Stimulated activated CD8-positive, alpha-beta memory T cell treated with anti-CD3 and anti-CD28 coated beads, Interleukin-12 subunit alpha, Interleukin-12 subunit beta, amount 100 ng/mL, for 1 hour (primary cell): ENCODE data around the gene ABR.
"Not testable (repeated sequence)": the region's sequence is repeated elsewhere in the genome, so short reads cannot be mapped to it uniquely, and the experiment has no call there.

Experiments used
- DNase-seq: peaks from one replicate; pipeline ENCODE4 v3.0.0-alpha.2; 2020; ENCODE audit warnings: low read depth

ABR gene

DNA sequence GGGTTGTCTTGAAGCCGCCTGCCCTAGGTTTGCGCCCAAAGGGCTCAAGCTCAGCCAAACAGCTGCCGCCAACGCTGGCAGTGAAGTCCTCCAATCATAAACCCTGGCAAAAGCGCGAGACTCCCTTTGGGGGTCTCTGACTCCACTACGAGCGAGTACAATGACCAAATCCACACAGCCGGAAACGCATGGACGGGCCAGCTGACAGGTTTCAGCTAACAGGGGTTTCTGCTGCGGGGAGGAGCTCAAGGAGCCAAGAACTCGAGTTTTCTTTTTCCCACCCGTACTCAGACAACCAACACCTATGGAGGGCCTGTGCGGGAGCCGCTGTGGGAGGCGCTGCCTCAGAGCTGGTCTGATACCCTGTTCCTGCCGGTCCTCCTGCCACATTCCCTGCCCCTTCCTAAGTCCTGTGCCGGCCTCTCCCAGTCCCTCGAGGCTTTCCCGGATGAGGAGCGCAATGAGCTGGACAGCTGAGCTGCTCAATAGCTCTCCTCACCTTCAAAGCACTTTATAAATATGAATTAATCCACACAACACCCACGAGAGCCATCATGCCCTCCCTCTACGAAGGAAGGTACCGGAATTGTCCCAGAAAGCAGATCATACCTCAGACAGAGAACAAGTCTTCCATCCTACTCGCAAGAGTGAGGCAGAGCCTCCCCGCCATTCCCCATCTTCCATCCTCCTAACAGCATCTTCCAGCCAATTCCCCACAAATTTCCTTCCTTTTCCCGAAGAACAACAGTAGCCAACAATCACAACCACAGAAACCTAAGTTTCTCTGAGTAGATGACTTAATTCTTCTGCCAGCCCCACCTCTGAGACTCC is 6.1 kb downstream of the ABR start:
- DNase-seq = no peak

DNA sequence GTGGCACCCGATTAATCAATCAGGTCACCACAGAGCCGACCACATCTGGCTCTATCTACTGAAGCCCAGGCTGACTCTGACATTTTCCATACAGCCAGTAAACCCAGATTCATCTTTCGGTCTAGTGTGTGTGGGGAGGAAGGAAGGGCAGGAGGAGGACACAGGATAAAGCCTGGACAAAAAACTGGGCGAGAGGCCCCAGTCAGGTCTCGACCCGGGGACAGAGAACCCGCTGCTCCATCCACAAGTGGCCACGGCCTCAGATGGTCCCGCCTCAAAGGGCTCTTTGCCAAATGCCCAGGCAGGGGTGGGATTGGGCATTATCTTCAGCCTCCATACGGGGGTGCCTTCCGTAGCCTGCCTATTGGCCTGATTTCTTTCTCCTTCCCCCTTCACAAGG is 7.8 kb downstream of the ABR start:
- DNase-seq = no peak

DNA sequence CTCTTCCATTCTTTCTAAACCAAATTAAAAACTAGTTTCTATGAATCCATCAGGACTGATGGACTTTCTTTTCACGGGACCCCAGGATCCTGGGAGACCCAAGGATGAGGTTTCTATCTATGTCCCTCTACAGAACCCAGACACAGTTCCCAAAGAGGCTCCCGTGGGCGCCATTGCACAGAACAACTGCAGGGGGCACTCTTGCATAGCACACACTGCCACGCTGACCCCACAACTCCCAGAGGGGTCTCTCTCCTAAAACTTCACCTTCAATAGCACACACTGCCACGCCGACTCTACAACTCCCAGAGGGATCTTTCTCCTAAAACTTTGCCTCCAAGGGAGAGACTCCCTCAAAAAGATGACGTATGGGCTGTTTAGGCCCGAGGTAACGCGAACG is 9.0 kb downstream of the ABR start:
- DNase-seq = no peak

DNA sequence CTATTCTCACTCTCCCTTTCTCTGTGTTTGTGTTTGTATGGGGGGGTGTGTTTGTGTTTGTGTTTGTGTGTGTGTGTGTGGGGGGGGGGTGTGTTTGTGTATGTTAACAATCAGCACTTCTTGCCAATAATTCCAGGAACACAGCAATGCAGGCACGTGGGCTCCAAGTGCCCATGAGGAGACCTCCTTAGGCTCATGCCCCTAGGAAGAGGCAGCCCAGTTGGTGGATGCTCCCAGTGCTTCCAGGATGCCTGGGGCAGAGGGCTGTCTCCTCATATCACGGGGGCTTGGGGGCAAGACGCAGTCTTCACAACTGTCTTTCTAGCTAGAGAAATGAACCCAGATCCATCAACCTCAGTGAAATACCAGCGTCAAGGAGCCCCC is 9.9 kb downstream of the ABR start:
- no peak for DNase-seq

DNA sequence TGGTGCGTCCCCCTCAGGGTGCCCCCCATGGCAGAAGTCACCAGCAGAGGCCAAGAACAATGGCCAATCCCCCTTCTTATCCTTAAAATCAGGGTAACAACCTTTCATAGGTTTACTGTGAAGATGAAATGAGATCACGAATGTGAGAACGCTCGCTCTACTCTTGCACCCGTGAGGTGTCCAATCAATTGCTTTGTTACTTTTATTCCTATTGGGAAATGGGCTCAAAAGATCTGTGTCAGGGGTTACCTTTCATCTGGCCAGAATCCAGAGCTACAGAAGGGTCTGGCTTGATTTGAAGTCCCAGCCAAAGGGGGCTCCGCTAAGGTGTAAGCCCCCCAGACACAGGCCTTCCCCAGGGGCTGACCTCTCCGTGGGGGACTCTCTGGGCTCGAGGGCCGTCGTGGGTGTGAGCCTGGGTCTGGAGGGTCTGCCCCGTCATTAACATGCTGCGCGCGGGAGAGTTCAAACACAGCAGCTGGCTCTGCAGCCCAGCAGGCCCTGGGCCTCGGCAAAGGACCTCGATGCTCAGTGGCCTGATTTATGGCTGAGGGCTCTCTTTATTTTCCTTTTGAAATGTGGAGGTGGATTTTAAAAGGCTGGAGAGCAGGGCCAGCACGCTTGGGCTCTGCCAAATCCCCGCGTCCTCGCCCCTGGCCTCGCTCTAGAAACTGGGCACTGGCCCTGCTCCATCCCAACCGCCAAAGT is 10.4 kb downstream of the ABR start:
- no peak for DNase-seq

DNA sequence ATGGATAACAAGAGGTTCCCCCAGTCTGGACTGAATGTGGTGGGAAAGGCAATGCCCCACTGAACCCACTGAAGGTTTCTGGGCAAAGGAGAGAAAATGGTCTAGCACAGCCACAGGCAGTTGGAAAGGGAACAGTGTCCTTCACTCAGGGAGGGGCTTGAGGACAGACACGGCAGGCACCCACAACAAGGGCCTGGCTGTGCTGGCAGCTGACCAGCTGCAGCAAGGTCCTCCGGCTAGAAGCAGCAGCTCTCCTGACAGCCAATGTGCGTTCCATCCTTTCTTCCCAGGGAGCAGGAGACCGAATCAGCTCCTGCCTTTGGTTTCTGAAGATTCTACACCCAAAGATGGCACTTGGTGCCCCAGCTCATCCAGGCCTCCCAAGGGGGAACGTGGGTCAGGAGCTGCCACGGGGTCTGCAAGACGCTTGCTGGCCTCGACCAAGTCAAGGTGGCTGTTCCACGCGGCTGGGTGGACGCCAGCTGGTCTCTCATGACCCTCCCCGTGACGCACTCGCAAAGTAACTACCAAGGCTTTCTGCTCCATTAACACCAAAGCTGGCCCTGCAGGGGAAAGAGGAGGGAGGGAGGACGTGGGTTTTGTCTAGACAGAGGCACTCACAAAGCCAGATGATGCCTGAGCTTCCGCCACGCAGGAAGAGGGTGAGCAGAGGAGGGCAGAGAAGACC is 11.1 kb downstream of the ABR start:
- no peak for DNase-seq

DNA sequence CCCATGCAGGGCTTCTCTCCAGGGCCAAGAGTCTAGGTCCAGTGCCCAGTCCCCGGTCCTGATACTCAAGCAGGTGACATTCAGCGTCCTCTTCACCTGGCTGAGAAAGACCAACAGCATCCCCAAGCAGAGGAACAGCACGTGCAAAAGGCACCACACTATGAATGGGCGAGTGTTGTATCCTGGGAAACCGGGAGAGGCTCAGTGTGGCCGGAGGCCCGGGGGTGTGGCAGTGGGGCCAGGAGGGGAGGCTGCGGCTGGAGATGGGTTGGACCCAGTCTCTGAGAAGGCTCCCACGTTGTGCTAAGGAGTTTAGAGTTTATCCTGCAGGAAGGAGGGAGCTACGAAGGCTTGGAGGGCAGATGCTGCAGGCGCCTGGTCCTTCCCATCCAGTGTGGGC is 13.5 kb downstream of the ABR start:
- no peak for DNase-seq

DNA sequence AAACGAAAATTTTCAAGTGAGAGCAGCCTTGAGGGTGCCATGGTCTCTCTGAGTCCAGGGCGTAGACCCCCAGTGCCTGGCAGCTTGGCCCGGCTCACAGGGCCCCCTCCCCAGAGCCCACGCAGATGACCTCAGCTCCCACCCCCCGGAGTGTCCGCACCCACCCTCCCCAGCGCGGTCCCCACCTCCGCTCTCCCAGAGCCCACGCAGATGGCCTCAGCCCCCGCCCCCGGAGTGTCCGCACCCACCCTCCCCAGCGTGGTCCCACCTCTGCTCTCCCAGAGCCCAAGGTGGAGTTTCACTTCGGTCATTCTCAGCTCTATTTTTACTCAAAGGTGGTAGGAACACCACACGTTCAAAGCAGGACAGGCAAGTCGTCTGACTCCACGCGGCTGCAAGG is 13.9 kb downstream of the ABR start:
- no peak for DNase-seq

DNA sequence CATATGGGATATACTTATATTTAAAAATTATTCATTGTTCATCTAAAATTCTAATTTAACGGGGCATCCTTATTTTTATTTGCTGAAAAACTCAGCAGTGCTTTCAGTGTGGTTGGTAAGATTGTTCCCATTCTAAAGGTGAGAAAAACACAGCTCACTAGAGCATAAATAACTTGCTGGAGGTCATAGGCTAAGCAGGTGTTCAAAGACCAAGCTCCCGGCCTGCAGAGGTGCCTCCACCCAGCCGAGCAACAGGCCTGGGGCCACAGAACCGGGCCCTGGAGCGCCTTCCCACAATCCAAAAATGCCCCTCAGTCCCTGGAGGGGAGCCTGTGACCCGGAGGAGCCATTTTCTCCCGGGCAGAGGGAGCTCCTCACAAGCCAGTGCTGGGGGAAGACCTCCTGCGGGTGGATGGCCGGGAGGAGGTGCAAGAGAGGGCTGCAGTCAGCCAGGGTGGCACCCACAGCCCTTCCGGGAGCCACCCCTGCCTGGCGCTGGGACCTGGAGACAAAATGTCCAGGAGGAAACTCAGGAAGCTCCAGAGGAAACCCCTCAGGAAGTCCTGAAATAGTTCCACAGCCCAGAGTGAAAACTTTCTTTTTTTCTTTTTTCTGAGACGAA is 14.7 kb downstream of the ABR start:
- no peak for DNase-seq

DNA sequence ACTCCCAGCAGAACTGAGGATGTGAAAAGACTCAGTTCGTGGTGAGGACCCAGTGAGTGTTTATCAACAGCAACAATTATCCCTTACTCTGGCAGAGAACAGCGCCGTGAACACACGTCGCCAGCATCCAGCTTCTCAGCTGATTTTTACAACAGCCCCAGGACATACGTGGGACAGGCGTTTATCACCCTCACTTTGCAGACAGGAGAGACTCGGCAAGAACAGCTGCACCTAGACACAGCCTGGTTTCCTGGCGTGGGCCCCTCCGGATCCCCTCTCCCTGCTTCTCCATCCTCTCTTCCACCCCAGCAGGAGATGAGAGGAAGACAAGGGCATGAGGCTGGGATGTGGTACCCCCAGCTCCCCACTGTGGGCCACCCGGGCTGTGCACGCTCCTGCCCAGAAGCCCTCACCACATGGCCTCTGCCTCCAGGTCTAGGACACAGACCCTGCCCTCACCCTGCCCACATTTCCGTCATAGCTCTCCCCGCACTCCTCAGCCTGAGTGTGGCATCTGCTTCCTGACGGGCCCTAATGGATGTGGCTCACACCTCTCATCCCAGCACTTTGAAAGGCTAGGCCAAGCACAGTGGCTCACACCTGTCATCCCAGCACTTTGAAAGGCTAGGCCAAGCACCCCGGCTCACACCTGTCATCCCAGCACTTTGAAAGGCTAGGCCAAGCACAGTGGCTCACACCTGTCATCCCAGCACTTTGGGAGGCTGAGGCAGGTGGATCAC is 17.5 kb downstream of the ABR start:
- no peak for DNase-seq

DNA sequence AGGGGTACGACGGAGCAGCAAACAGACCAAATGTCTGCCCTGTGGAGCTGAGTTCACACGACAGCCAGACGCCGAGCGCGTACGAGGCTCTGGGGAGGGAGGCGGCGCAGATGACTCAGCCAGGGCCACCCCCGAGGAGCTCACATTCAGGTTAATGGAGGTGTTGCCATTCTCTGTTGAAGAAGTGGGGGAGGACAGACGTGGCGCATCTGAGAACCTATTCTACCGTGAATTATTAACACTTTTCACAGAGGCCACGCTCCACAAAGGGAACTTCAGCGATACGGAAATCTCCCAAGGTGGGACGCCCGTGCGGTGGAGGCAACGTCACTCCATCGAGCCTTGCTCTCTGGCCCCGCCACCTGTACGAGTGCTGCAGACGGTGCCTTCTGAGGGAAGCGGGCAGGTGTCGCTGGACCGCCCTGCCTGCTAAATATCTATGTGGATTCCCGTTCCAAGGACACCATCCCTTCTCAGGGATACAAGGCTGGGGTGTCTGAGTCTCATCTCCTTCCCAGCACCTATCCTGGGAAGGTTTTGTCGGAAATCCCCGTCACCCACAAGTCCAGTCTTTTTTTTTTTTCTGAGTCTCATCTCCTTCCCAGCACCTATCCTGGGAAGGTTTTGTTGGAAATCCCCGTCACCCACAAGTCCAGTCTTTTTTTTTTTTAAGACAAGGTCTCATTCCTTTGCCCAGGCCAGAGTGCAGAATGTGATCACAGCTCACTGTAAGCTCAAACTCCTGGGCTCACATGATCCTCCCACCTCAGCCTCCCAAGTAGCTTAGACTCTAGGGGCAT is 19.0 kb downstream of the ABR start:
- DNase-seq = no peak

DNA sequence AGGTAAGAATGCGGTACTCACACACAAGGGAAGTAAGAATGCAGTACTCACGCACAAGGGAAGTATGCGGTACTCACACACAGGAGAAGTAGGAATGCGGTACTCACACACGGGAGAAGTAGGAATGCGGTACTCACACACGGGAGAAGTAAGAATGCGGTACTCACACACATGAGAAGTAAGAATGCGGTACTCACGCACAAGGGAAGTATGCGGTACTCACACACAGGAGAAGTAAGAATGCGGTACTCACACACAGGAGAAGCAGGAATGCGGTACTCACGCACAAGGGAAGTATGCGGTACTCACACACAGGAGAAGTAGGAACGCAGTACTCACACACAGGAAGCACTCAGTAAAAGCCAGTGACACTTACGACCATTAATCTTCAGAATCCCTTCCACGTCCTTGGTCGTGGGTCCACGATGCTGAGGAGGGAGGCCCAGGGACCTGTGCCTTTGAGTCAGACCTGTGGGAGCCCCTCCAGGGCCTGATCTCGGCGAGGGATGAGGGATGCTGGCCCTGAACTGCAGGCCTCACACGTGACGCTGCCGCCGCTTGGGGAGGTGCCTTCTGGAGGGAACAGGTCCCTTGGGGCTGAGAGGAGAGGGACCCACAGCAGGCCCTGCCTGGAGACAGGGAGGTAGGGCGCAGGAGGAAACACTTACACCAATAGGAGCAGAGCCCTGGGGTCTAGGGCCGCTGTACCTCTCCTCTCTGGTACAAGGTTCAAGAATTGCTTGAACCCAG is 20.2 kb downstream of the ABR start:
- DNase-seq = no peak

DNA sequence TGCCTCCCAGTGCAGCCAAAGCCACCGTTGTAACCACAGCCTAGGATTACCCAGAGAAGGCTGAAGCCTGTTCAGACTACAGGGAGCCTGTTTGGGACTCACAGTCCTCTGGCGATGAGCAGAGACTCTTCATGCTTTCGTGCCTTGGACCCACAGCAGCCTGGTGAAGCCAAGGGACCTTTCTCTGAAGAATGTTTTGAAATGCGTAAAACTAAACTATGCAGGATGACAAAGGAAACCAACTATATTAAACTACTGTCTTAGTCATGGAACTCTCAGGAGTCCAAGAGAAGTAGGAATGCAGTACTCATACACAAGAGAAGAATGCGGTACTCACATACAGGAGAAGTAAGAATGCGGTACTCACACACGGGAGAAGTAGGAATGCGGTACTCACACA is 20.9 kb downstream of the ABR start:
- DNase-seq = no peak

DNA sequence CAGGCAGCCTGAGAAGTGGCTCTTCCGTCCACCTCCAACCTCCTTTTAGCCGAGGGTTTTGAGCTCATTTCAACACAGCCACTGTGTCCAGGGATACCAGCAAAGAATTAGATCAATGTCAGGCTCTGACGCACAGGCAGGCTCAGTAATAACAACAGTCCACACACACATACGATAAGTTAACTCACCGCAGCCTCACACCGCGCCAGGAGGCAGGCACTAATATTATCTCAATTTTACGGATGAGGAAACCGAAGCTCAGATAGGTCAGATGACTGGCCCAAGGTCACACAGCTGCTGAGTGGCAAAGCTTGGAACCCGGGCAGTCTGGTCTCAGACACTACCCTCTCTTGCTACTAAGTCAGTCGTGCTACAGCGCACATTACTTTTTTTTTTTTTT is 22.9 kb downstream of the ABR start:
- DNase-seq = no peak

DNA sequence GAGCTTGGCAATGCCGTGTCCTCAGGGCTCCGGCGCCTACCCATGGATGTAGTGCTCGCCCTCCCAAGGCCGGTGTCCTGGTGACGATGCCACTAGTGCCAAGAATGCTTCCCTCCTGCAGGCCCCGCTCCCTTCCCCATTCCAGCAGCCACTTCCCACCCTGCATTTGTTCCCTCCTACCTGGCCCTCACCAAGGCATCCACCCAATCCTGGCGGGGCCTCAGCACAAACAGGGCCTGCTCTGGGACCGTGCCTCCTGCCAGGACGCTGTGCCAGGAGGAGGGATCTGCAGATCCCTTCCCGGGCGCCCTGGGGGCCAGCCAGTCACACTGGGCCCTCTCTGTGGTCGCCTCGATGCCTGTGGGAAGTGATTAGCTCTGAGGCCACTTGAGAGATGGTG is 25.1 kb downstream of the ABR start:
- no peak for DNase-seq

DNA sequence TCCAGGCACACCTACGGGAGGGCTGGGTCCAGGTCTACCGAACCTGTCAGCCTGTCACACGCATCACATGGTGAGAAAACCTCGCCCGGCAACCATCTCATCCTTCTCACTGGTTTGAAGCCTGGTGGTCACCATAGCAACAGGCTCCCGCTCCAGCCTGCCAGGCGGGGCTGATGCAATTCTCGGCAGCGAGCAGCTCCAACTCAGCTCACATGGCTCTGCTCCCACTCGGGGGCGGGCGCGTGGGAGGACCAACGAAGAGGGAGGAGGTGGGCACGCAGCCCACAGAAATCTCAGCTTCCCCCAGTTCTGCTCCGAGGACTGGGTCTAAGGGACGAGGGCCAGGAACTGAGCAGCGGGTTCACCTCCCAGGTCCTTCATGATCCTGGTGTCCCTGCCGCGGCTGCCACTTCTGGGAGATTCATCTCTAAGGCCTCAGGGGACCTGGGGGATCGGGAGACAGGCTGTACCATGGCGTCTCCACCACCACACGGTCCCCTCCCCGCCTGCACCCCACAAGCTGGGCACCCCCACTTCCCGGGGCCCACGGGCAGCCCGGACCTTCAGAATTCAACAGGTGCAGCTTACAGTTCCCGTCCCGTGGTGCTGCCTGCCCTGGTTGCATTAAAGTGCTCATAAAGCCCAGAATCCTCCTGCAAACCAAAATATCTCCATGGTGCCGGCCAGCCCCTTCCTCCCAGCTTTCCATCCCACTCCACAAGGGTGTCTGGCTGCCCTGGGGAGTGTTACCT is 25.8 kb downstream of the ABR start:
- DNase-seq = no peak

DNA sequence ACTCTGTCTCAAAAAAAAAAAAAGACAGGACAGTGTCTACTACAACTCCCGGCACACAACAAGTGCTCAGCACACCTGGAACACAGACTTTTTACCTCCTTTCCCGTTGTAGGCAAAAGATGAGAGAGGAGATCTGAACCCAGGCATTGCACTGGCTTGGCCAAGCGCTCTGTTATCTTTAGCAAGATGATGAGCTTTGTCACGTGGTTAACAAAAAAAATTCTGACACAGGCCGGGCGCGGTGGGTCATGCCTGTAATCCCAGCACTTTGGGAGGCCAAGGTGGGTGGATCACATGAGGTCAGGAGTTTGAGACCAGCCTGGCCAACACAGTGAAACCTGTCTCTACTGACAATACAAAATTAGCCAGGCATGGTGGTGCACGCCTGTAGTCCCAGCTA is 27.2 kb downstream of the ABR start:
- DNase-seq = not testable (repeated sequence)

DNA sequence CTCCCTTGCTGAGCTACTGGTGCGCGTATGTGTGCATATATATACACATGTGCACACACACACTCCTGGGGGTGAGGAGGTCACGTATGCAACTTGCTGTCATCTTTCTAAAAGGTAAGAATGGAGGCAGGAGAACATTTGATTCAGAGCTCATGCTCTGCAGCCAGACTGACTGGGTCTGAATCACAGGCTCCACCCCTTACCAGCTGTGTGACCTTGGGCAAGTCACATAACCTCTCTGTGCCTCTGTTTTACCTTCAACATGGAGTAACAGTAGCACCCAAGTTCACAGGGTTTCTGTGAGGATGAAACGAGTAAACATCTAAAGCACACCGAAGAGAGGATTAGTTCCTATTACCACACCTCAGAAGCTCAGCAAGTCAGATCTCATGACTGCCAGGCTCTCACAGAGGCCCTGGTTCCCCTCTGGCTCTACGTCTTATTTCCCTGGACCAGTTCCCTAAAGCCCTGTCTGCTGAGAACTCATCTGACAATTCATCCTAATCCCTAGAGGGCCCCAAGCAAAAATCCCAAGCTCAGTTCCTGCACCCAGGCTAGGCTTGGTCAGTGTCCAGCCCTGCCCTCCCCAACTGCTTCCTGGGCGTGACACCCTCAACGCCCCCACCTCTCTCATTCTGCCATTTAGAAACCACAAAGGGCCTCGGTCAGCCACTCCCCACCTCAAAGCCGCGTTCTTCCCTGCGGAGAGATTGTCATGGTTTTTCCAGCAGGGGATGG is 28.7 kb downstream of the ABR start:
- DNase-seq = no peak

DNA sequence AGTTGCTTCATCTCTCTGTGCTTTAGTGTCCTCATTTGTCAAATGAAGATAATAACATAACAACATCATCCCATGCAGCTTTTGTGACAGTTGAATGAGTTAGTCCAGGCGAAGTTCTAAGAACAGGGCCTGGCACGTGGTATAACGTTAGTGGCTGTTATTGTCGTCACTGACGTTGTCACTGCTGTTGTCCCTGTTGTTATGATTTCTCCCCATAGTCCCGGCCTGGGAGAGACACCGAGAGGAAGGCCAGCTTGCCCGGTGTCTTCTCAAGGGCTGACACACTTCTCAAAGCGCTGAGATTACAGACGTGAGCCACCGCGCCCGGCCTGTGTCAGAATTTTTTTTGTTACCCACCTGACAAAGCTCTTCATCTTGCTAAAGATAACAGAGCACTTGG is 29.9 kb downstream of the ABR start:
- no peak for DNase-seq
